Cerebellar nuclear complex (tissue), 1 donor: Measurements from ENCODE around the gene TRMT44.
"Not testable (repeated sequence)": the region's sequence is repeated elsewhere in the genome, so short reads cannot be mapped to it uniquely, and the experiment has no call there.

Source experiments
- DNase-seq, 2 experiments: peaks; one replicate each; lab custom pipeline; 2025; lab: John Stamatoyannopoulos, UW

TRMT44 gene

DNA sequence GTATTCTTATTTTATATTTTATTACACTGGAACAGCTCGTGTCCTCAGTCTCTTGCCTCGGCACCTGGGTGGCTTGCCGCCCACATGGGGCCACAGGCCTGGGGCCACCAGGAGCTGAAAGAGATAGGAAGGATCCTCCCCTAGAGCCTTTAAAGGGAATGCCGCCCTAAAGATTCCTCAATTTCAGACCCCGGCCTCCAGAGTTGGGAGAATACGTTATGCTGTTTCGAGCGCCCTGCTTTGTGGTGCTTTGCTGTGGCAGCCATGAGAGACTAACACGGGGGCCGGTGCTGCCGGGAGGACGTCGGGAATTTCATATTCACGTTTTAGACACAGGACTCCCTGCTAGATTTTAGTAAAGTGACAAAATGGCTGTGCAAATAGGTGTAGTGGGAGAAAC, 33.3 kb upstream of the TRMT44 start:
- no peak for DNase-seq

DNA sequence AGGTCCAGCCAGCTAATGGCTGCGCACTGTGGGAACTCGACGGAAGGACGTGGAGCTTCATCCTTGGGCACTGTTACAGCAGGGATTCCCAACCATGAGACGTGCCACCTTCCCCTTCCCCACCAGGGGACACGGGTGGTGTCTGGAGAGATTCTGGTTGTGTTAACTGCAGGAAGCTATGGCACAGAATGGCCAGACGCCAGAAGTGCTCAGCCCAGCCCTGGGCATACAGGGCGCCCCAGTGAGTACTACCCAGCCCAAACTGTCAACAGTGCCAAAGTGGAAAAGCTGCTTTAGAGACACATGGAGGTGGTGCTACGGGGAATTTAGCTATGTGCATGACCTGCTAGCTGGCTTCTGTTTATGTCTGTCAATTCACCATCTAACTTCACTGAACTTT, 32.8 kb upstream of the TRMT44 start:
- no peak for DNase-seq

GRCh38 chr4:8409264-8410065, 31.1 kb upstream of the TRMT44 start:
- DNase-seq, result no peak

DNA sequence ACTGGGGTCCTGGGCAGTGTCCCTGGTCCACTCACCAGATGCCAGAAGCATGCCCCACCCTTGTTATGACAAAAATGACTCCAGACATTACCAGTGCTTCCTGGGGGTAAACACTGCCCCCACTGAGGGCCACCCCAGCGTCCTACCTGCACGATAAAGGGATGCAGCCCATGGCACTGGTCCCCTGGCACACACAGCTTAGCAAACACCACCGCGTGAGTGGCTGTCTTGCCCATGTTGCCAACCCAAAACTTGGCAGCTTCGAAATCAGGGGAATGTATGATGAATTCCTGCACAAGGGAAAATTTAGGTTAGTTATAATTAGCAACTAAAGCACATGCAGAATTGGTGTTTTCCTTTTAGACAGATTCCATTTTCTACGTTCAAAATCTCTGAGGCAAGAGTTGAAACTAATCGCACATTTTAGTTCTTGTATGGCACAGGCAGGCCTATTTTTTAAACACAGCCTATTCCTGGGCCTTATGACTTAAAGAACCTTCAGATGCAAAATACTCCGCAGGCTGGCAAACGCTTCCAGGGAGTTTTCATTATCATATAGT, 30.4 kb upstream of the TRMT44 start:
- DNase-seq, result no peak

DNA sequence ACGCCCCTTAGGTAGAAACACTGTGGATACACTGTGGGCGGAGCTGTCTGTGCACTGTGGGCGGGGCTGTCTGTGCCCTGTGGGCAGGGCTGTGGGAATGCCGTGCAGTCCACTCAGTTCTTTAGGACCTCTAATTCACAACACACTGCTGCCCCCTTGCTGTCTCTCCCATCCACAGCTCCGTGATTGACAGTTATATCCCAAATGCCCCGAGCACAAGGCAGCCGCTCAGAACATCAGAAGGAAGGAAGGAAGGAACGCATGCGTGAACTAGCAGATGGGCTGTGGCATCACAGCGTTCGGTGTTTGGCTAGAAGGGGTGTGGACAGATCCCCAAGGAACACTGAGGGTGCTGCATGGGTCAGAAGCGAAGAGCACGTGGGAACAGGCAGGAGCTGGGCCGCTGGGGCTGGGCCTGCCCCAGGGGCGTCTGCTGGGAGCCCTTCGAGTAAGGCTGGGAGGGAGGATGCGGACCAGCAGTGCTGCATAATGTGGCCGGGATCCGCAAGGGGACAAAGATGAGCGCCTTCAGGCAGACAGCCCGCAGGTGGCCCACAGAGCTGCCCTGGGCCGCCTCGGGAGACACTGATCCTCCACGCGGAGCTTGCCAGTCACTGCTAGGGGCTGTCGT, 29.8 kb upstream of the TRMT44 start:
- no peak for DNase-seq

DNA sequence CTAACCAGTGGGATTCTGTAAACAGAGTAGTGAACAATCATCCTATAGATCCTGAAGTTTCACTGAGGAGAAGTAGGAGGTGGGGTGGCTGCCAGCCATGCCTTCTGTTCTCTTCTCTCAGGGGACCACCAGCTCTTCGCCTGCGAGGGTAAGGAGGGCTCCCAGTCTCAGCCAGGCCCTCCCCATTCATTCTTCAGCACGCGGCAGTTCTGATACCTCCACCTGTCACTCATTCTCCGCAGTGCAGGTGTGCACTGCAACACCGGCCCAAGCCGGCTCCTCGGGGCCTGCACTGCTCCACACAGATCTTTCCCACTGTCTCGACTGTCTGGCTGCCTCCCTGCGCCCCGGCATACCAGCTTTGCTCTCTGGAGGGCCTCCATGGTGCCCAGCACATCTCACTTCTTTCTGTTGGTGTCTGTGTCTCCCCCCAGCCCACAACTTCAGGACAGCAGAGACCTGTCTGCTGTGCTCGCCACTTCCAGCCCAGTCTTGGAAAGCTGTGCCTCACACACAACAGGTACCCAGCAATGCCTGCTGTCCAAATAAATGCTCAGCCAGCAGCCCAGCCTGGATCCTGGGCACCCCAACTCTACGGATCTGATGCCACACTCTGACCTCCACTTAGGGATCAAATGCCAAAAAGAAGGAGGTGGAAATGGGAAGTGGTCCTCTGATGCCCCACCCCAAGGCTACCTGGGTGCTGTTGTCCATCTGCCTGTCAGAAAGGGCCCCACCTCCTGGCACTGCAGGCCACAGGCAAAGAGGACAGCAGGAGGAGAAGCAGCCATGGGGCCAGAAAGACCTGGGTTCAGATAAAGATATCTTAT, 29.0 kb upstream of the TRMT44 start:
- DNase-seq, result no peak

GRCh38 chr4:8412288-8412687, 28.3 kb upstream of the TRMT44 start:
- DNase-seq, result no peak

DNA sequence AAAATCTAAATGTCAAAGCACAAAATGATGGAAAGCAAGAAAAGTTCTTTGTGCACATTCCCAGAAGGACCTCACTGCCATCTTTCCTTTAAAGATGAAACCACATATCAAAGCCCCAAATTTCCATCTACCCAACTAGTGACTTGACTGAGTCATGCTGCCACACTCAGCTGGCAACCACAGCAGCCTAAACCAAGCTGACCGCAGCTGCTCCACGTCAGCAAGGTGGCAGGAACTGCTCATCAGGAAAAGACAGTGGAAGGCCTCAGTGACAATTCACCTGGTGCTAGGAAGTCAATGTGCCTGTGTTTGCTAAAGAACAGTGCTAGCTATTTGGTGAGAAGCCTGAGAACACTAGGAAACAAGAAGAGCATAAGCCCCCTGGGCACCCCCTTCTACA, 26.2 kb upstream of the TRMT44 start:
- no peak for DNase-seq

DNA sequence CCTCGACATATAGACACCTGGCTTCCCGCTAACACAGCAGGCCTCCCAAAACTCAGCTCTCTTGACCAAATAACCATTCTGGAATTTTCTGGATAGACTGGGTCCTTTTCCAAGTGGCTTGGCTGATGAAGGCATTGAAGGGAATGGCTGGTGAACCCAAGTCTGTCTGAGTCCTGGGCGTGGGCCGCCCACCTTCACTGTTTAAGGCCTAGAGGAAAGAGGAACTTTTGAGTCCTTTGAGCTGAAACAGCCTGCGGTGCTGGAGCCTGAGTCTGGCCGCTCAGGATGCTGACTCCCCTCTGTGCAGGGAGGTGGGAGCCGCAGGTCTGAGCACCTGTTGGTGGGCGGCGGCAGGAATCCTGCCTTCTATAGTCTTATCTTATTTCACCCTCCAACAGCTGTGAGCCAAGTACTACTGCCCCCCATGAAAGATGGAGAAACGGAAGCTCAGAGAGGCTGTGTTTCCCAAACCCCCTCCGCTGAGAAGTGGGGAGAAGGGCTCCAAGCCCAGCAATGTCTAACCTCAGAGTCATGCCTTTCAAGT, 23.4 kb upstream of the TRMT44 start:
- no peak for DNase-seq

DNA sequence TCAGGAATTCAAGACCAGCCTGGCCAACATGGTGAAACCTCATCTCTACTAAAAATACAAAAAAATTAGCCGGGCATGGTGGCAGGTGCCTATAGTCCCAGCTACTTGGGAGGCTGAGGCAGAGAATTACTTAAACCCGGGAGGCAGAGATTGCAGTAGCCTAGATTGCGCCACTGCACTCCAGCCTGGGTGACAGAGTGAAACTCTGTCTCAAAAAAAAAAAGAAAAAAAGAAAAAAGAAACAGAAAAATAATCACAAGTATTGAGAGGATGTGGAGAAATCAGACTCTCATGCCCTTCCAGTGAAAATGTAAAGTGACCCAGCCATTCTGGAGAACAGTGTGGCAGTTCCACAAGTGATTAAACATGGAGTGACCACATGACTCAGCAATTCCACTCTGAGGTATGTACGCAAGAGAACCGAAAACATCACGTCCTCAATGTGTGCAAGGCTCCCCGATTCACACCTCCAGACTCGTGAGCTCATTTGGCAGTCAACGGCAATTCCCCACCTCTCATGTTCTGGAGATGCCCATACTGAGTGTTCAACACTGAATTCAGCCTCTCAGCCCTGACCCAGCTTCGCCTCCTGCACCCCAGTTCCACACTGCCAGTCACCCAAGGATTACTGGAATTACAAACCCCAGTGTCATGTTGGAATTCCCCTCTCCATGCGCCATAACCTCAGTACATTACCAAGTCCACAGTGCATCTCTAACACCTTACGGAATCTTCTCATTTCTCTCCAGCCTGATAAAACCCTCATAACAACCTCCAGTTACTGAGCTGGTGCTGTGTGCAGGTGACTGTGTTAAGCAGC, 21.1 kb upstream of the TRMT44 start:
- no peak for DNase-seq

DNA sequence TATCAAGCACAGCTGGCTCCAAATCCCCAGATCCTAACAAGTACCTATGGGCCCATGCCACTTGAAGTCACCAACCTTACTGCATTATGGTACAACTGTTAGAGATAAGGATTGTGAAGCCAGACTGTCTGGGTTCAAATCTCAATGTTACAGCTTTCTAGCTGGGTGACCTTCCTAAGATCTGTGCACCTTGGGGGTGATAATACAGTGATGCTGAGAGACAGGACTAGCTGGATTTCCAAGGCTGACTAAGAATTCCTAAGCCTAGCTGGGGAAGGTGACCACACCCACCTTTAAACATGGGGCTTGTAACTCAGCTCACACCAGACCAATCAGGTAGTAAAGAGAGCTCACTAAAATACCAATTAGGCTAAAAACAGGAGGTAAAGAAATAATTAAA, 20.4 kb upstream of the TRMT44 start:
- not testable (repeated sequence) for DNase-seq

DNA sequence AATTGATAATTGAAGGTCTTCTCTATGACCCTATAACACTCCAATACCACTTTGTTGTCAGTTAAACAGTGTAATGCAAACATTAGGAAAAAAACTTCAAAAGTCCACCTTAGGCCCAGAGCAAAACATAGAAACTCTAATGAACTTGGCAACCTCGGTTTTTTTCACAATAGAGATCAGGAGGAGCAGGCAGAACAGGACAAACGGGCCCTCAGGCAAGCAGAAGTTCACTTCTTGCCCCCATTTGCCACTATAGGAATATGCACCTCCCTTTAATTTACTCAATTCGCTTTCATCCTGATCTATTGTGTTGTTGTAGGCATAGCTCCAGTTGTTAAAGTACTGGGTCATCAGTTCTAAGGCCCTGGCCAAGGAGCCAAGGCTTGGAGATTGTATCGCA, 18.2 kb upstream of the TRMT44 start:
- DNase-seq, result no peak

- no peak for DNase-seq
Observed at GRCh38 chr4:8422786-8423185, 17.8 kb upstream of the TRMT44 start.

DNA sequence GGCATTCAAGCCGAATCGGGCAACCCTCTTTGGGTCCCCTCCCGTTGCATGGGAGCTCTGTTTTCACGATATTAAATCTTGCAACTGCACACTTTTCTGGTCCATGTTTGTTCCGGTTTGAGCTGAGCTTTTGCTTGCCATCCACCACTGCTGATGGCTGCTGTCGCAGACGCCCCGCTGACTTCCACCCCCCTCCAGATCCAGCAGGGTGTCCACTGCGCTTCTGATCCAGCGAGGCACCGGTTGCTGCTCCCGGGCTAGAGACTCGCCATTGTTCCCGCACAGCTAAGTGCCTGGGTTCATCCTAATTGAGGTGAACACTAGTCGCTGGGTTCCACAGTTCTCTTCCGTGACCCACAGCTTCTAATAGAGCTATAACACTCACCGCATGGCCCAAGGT, 13.3 kb upstream of the TRMT44 start:
- no peak for DNase-seq

DNA sequence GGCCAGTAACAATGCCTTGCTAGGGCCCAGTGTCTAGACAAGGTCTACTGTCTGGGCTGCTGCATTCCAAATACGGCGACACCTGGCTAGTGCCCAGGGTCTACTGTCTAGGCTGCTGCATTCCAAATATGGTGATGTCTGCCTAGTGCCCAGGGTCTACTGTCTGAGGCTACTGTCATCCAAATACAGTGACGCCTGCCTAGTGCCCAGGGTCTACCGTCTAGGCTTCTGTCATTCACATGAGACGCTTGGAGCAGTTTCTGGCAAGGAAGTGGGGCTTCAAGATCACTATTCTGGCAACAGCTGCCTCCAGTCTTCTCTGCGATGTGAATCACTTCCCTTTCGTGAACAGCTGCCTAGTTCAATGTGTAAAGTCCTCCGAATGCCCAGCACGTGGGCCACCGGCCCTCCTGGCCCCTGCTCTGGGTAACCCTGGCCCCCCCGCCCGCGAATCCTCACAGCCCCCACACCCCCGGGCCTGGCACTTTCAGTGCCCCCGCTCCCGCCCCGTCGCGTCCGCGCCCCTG, 12.8 kb upstream of the TRMT44 start:
- peak in 1 of 2 experiments; percentile 8 for DNase-seq

GRCh38 chr4:8428288-8429097, 12.1 kb upstream of the TRMT44 start:
- peak; percentile 15 to 62 for DNase-seq

DNA sequence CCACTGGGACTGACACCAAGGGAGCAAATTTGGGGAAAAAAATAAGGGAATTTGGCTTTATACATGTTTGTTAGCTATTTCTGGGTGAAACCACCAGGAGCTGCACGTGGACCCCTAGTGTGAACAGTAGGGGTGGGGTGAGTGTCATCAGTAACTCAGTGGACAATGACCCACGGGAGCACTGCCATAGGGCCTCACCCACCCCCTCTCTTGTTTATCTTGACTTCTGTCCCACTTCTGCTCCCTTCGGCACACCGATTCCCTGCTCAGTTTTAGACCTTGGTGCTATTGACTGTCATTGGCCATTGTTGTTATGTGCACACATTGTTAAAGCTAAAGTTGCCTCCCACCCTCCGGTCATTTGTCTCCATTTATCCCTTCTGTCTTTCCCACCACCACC, 9.0 kb upstream of the TRMT44 start:
- no peak for DNase-seq

DNA sequence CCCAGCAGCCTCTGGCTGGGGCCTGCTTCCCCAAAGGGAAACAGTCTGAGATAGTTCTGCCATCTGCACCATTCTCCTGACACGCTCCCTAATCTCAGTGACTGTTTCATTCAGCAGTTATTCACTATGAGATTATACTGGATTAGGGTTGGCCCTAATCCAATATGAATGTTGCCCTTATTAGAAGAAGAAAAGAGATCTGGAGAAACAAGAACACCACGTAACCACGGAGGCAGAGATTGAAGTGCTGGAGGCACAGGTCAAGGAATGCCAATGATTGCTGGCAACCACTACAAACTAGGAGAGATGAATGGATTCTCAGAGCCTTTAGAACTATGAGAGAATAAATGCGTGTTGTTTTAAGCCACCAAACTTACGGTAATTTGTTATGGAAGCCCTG, 7.4 kb upstream of the TRMT44 start:
- DNase-seq, result no peak

DNA sequence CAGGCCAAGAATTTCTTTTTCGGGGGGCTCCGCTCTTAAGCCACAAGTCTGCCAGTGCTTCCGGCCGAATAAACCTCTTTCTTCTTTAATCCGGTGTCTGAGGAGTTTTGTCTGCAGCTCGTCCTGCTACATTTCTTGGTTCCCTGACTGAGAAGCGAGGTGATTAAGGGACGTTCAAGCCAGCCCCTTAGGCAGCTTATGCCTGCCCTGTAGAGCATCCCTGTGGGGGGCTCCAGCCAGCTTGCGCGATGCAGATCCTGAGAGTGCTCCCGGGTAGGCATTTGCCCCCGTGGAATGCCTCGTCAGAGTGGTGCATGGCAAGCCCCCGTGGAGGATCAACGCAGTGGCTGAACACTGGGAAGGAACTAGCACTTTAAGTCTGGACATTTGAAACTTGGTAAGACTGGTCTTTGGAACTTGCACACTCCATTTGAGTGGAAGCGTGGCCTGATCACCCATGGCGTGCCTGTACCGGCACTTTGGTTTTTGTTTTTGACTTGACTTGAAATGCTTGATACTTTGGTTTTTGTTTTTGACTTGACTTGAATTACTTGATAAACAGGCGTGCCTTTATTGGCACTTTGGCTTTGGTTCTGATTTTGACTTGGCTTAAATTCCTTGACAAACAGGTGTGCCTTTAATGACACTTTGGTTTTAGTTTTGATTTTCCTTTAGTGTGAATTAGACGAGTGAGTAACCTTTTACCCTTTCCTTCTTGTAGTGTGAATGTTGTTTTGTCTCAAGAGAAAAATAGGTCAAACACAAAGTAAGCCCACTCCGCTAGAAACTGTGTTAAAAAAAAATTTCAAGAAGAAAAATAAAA, 6.1 kb upstream of the TRMT44 start:
- no peak for DNase-seq
